ENCODE results near the gene NUP188.

DNA sequence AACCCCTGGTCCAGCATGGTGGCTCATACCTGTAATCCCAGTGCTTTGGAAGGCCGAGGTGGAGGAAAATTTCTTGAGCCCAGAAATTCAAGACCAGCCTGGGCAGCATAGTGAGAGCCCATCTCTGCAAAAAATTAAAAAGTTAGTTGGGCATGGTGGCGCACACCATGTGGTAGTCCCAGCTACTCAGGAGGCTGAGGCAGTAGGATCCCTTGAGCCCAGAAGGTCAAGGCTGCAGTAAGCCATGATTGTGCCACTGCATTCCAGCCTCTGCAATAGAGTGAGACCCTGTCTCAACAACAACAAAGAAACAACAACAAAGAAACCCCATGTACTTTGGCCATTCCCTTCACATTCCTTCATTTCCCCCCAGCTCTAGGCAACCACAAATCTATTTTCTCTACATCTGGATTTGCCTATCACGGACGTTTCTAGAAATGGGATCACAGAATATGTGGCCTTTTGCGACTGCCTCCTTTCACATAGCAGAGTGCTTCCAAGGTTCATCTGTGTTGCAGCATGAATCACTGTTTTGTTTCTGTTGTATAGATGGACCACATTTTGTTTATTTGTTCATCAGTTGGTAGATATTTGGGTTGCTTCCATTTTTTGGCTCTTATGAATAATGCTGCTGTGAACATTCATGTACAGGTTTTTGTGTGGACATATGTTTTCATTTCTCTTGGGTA is 106.8 kb downstream of the NUP188 start:
- TF ChIP-seq, protein P1, sequence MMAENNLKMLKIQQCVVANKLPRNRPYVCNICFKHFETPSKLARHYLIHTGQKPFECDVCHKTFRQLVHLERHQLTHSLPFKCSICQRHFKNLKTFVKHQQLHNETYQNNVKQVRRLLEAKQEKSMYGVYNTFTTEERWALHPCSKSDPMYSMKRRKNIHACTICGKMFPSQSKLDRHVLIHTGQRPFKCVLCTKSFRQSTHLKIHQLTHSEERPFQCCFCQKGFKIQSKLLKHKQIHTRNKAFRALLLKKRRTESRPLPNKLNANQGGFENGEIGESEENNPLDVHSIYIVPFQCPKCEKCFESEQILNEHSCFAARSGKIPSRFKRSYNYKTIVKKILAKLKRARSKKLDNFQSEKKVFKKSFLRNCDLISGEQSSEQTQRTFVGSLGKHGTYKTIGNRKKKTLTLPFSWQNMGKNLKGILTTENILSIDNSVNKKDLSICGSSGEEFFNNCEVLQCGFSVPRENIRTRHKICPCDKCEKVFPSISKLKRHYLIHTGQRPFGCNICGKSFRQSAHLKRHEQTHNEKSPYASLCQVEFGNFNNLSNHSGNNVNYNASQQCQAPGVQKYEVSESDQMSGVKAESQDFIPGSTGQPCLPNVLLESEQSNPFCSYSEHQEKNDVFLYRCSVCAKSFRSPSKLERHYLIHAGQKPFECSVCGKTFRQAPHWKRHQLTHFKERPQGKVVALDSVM (CRISPR knock-in tag; IDR thresholded peaks at IDR 0.05): no peak
- no peak for TF ChIP-seq HOXA7 (CRISPR knock-in tag; IDR thresholded peaks at IDR 0.05)
- no peak for TF ChIP-seq MXI1 (IDR thresholded peaks at IDR 0.05; ENCODE audit: borderline replicate concordance, low read depth, low read length)
- no peak for TF ChIP-seq ATF3 (CRISPR knock-in tag; IDR thresholded peaks at IDR 0.05)
- TF ChIP-seq REPIN1 (CRISPR knock-in tag; IDR thresholded peaks at IDR 0.05; ENCODE audit: borderline replicate concordance, low read depth): no peak
- TF ChIP-seq, protein P2, sequence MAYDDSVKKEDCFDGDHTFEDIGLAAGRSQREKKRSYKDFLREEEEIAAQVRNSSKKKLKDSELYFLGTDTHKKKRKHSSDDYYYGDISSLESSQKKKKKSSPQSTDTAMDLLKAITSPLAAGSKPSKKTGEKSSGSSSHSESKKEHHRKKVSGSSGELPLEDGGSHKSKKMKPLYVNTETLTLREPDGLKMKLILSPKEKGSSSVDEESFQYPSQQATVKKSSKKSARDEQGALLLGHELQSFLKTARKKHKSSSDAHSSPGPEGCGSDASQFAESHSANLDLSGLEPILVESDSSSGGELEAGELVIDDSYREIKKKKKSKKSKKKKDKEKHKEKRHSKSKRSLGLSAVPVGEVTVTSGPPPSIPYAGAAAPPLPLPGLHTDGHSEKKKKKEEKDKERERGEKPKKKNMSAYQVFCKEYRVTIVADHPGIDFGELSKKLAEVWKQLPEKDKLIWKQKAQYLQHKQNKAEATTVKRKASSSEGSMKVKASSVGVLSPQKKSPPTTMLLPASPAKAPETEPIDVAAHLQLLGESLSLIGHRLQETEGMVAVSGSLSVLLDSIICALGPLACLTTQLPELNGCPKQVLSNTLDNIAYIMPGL (CRISPR knock-in tag; IDR thresholded peaks at IDR 0.05; ENCODE audit: borderline replicate concordance in 1 of 2, low read depth in 1 of 2): no peak
- TF ChIP-seq ZNF460 (CRISPR knock-in tag; IDR thresholded peaks at IDR 0.05; ENCODE audit: borderline replicate concordance): no peak
- TF ChIP-seq EZH2 (conservative IDR thresholded peaks at IDR 0.05; ENCODE audit: low read depth, low read length): no peak
- no peak for TF ChIP-seq SP1 (IDR thresholded peaks at IDR 0.05)
- no peak for TF ChIP-seq SP1 (CRISPR knock-in tag; IDR thresholded peaks at IDR 0.05)

Data from HepG2 (cell line).